PFSK-1 (cell line): ENCODE results near the gene ELAVL1.

ENCODE experiments used
- POLR2AphosphoS5 ChIP-seq: IDR thresholded peaks from 2 replicates; pipeline ENCODE4 v1.6.1; 2012; ENCODE audit warnings: low read depth, mild to moderate bottlenecking, control low read depth, low read length, moderate library complexity
- SIN3A ChIP-seq: IDR thresholded peaks from 2 replicates; pipeline ENCODE4 v1.6.1; 2012; ENCODE audit warnings: mild to moderate bottlenecking, low read length, moderate library complexity, borderline replicate concordance; ENCODE audit not compliant: insufficient read depth
- TAF1 ChIP-seq: IDR thresholded peaks from 2 replicates; pipeline ENCODE4 v1.6.1; 2012; ENCODE audit warnings: low read length, control low read depth, borderline replicate concordance; ENCODE audit not compliant: insufficient read depth

GRCh38 chr19:7908742-7909461 lies 96.5 kb downstream of the ELAVL1 start:
- TF ChIP-seq POLR2AphosphoS5 (no peak), SIN3A (no peak), TAF1 (no peak)
